Thyroid gland (tissue), 4 donors: Measurements from ENCODE around the gene NF1. TPM values are rescaled to one million over a fixed set of nuclear protein-coding genes. Genes with fewer than 3 reads are reported as not detected.
A peak's percentile ranks its signal among the peaks of the same experiment; 100 is the strongest.

ENCODE experiments used
- DNase-seq, 2 donors: peaks; one replicate each; pipeline ENCODE4 v3.0.0-alpha.2; 2019
- H3K27ac ChIP-seq, 3 donors: fragments of 200-600 bp; sonication (generic); 1 replicate in 2 of 3; 2 replicates in 1 of 3; pipeline ENCODE4 v1.5.1; 2016 to 2019; ENCODE audit warnings: mild to moderate bottlenecking in 1 of 3, moderate library complexity in 1 of 3
- H3K27me3 ChIP-seq: fragments of 200-600 bp; sonication (generic); one replicate; pipeline ENCODE4 v1.5.1; 2019
- H3K36me3 ChIP-seq, 2 donors: fragments of 200-600 bp; sonication (generic); one replicate each; pipeline ENCODE4 v1.5.1; 2016 to 2019
- H3K4me1 ChIP-seq, 2 donors: fragments of 200-600 bp; sonication (generic); one replicate each; pipeline ENCODE4 v1.5.1; 2017 to 2019
- H3K4me3 ChIP-seq, 3 donors: fragments of 200-600 bp; sonication (generic); replicated peaks in 1 of 3; 1 replicate in 2 of 3; 2 replicates in 1 of 3; pipeline ENCODE4 v1.5.1; 2016; ENCODE audit warnings: mild to moderate bottlenecking in 1 of 3
- H3K9me3 ChIP-seq: fragments of 200-600 bp; sonication (generic); one replicate; pipeline ENCODE4 v1.5.1; 2017
- POLR2A ChIP-seq, 2 donors: fragments of 450-650 bp; IDR thresholded peaks; one replicate each; pipeline ENCODE4 v1.6.1; 2017; ENCODE audit warnings: antibody characterized with exemption in 2 of 2, mild to moderate bottlenecking in 2 of 2, moderate library complexity in 1 of 2
- WGBS, 2 donors: methylation state at CpG; one replicate each; pipeline ENCODE4 v1.1.5; 2017; 5-methylcytosine and 5-hydroxymethylcytosine counted together
- intact Hi-C: fragments of 100-400 bp; cut with DNase I; formaldehyde crosslinking; loops from one replicate; pipeline ENCODE4 v1.15.1; 2023
- total RNA-seq, 4 donors: library from RNA; depleted of rRNA; stranded (reverse); fragments of >200 nt; gene quantifications; one replicate each; pipeline ENCODE4 v1.2.3, GENCODE V29; 2016
- TF ChIP-seq, protein P1 (sequence below), 6 experiments: fragments of 200-600 bp in 3 of 6; fragments of 450-650 bp in 3 of 6; sonication (generic) in 3 of 6; IDR thresholded peaks; one replicate each; pipeline ENCODE4 v1.5.1; 2016 to 2019; ENCODE audit warnings: antibody characterized with exemption in 6 of 6, mild to moderate bottlenecking in 2 of 6, inconsistent platforms in 1 of 6, moderate library complexity in 1 of 6

The NF1 gene
- total RNA-seq, 4 donors from 2014 or later = 102 to 208 (median 129) TPM

DNA sequence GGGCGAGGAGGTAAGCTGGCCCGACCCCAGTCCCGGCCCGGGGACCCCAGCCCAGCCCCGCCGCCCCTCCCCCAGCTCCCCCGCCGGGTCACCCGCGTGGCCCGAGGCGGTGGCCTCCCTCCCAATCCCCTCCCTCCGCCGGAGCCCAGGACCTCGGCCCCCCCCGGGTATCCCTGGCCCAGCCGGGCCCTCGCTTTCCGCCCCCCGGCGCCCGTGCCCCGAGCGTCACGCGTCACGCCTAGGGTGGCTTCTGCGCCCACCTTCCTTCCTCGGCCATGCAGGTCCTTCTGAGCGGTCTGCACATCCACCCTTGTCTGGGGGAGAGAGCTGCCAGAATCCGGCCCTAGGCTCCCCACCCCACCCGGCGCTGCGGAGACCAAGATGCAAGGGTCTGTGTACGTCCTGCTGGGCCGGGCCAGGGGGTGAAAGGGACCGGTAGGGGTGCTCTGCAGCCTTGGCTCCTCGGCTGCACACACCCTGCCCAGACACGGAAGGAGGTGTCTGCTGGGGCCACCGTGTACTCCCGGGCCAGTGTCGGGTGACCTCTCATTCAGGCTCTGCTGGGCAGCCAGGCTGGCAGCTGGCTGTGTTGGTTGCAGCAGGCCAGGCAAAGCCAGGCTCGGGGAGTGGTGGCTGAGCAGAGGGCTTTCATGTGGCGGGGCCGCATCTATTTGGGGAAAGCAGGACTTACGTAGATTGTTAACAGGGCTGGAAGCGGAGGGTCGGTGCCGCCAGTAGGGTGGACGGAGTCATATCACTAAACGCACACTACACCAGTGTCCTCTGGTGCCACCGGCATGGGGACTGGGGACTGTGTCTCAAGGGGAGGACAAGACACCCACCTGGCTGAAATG, 297.5 kb downstream of the NF1 start:
- peak overlapping the region in 1 of 3 donors; percentile 21 for H3K4me3 ChIP-seq
- no peaks in the 10 kb centered on the region for H3K9me3 ChIP-seq
- peaks cover 3 to 14% of the 10 kb centered on the region in 2 donors for H3K4me1 ChIP-seq
- H3K27ac ChIP-seq = no peak overlapping the region
- intact Hi-C loops = no loop called here
- no peak for TF ChIP-seq POLR2A (IDR thresholded peaks at IDR 0.05)
- TF ChIP-seq, protein P1, sequence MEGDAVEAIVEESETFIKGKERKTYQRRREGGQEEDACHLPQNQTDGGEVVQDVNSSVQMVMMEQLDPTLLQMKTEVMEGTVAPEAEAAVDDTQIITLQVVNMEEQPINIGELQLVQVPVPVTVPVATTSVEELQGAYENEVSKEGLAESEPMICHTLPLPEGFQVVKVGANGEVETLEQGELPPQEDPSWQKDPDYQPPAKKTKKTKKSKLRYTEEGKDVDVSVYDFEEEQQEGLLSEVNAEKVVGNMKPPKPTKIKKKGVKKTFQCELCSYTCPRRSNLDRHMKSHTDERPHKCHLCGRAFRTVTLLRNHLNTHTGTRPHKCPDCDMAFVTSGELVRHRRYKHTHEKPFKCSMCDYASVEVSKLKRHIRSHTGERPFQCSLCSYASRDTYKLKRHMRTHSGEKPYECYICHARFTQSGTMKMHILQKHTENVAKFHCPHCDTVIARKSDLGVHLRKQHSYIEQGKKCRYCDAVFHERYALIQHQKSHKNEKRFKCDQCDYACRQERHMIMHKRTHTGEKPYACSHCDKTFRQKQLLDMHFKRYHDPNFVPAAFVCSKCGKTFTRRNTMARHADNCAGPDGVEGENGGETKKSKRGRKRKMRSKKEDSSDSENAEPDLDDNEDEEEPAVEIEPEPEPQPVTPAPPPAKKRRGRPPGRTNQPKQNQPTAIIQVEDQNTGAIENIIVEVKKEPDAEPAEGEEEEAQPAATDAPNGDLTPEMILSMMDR (IDR thresholded peaks at IDR 0.05) = no peak
- peaks cover 6% of the 10 kb centered on the region for H3K27me3 ChIP-seq
- 38 to 71% methylated on average over 13 of the region's 52 CpGs for WGBS, 2 donors
- no peak for DNase-seq
- H3K36me3 ChIP-seq = no peaks in the 10 kb centered on the region

DNA sequence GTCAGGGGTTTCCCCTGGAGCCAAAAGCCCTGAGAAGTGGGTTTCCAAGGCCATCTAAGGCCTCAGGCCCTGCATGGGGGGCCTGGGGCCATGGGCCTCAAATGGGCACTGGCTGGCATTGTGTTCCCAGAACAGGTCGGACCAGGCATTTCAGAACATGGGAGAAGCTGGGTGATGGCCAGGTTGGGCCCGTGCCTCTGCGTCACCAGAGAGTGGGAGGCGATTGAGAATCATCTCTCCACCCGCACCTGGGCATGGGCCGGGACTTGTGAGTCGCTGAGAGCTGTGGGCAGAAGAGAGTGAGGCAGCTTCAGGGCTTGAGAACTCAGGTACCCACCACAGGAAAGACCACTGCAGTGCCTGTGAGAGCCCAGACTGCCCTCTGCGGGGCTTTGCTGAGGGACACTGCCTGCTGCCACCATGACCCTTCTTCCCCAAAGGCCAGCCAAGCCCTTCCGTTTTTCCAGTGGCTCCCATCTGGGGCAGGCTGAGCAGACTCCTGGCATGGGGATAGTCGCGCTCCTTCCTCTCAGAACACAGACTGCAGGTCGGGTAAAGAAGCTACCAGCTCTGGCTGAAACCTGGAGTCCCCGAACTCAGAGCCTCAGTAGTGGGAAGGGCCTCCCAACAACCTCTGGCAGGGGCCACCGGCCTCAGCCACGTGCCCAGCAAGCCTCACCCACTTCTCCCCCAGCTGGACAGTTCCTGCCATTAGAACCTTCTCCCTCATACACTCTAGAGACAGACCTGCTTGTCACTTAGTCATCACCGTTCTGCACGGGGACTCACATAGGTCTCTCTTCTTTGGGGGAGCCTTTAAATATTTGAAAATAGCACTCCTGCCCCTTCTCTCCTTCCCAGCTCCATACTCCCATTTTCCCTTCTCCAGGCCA, 298.3 kb downstream of the NF1 start:
- no peak for DNase-seq
- 74 to 81% methylated on average over 12 to 17 of the region's 17 CpGs for WGBS, 2 donors
- H3K4me1 ChIP-seq = peaks cover 3 to 14% of the 10 kb centered on the region in 2 donors
- no peaks in the 10 kb centered on the region for H3K9me3 ChIP-seq
- TF ChIP-seq POLR2A (IDR thresholded peaks at IDR 0.05) = no peak
- TF ChIP-seq, protein P1 (IDR thresholded peaks at IDR 0.05) = no peak
- no peaks in the 10 kb centered on the region for H3K36me3 ChIP-seq
- intact Hi-C loops = no loop called here
- no peak overlapping the region for H3K4me3 ChIP-seq
- H3K27me3 ChIP-seq = peaks cover 6% of the 10 kb centered on the region
- no peak overlapping the region for H3K27ac ChIP-seq

DNA sequence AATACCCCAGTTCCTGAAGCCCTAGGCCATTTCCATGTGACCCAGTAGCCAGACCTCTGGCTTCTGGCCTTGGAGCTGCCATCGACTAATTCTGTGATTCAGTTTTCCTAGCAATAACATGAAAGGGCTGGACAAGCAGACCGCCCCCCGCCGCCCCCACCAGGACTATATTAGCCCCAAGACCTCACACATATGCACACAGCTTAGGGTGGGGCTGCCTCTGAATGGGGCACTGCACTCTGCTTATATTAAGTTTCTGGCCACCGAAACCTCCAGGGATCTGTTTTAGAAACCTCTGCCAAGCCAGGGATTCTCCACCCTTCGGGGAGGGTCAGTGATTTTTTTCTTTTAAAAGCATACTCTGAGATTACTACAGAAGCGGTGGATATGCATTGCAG, 299.0 kb downstream of the NF1 start:
- H3K9me3 ChIP-seq = no peaks in the 10 kb centered on the region
- peaks cover 3 to 14% of the 10 kb centered on the region in 2 donors for H3K4me1 ChIP-seq
- H3K4me3 ChIP-seq = no peak overlapping the region
- no peak overlapping the region for H3K27ac ChIP-seq
- no peak for DNase-seq
- WGBS, 2 donors = 84 to 86% methylated on average over 7 of the region's 7 CpGs
- TF ChIP-seq, protein P1 (IDR thresholded peaks at IDR 0.05) = no peak
- TF ChIP-seq POLR2A (IDR thresholded peaks at IDR 0.05) = no peak
- intact Hi-C loops = no loop called here
- H3K27me3 ChIP-seq = peaks cover 6% of the 10 kb centered on the region
- H3K36me3 ChIP-seq = no peaks in the 10 kb centered on the region

DNA sequence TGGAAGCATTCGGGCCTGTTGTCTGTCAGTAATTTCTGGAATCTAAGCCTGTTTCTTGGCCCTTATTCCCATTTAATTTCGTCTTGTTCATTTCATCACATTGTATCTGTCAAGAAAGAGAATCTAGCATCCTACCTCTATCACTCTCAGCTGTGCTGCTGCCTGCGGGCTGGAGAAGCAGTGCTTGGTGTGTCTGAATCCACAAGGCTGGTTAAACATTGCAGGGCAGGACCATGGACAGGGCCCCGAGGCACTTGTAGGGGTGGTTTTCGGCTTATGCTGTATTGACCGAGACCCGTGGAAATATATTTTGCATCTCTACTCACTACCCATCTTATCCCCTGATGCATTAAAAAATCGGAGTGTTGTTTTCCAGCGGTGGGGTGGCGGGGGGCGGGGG, 299.8 kb downstream of the NF1 start:
- H3K4me3 ChIP-seq = no peak overlapping the region
- H3K27me3 ChIP-seq = peaks cover 6% of the 10 kb centered on the region
- no peaks in the 10 kb centered on the region for H3K9me3 ChIP-seq
- H3K27ac ChIP-seq = no peak overlapping the region
- H3K4me1 ChIP-seq = peaks cover 3 to 14% of the 10 kb centered on the region in 2 donors
- 10 to 12% methylated on average over 11 of the region's 11 CpGs for WGBS, 2 donors
- DNase-seq = peak; percentile 71 to 85
- no peak for TF ChIP-seq POLR2A (IDR thresholded peaks at IDR 0.05)
- TF ChIP-seq, protein P1 (IDR thresholded peaks at IDR 0.05) = no peak
- intact Hi-C loops = no loop called here
- no peaks in the 10 kb centered on the region for H3K36me3 ChIP-seq
